ENCODE data around the gene RANGRF.

The RANGRF gene

GRCh38 chr17:8315764-8316217 lies 27.3 kb downstream of the RANGRF start:
- no peak for DNase-seq

DNA sequence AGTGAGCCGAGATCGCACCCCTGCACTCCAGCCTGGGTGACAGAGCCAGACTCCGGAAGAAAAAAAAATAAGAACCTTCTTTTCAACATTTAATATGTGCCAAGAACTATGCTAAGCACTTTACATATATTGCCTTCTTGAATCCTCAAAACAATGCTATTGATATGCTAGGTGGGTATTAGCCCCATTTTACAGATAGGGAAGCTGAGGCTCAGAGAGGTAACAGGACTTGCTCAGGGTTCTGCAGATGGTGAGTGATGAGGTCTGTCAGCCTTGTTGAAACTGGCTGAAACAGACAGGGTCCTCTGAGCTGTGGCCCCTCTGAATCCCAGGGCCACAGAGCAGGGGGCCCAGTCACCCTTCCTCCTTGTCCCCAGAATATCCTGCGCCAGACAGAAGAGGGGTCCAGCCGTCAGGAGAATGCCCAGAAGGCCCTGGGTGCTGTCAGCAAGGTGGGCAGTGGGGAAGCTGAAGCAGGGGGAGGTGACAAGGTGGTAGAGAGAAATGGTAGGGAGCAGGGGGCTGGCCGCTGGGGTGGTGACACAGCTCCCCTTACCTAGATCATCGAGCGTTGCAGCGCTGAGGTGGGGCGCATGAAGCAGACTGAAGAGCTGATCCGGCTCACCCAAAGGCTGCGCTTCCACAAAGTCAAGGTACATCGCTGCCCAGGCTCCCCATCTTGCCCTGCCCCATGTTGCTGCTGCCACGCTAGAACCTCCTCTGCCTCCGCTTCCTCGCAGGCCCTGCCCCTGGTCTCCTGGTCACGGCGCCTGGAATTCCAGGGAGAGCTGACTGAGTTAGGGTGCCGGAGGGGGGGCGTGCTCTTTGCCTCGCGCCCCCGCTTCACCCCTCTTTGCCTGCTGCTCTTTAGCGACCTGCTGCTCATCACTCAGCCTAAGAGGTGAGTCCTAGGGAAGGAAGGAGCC lies 29.8 kb downstream of the RANGRF start:
- DNase-seq: no peak

GRCh38 chr17:8320262-8320661 lies 31.8 kb downstream of the RANGRF start:
- DNase-seq: no peak

- DNase-seq: no peak
Measured at GRCh38 chr17:8320990-8321389, 32.5 kb downstream of the RANGRF start.

DNA sequence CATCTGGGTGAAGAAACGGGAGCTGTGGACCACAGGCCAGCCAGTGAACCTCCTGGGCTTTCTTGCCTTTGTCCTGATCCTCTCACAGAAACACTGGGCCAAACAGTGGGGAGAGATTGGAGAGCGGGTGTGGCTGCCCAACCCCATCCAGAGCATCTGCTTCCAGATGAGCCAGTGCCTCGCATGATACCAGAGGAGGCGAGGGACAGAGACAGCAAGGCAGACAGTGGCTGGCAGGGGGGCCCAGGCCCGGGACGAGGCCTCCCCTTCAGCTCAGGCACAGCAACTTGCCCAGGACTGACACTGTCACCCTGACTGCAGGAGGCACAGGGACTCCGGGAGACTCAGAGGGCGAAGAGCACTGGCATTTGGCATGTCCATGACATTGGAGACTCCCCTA lies 33.6 kb downstream of the RANGRF start:
- DNase-seq: no peak

DNA sequence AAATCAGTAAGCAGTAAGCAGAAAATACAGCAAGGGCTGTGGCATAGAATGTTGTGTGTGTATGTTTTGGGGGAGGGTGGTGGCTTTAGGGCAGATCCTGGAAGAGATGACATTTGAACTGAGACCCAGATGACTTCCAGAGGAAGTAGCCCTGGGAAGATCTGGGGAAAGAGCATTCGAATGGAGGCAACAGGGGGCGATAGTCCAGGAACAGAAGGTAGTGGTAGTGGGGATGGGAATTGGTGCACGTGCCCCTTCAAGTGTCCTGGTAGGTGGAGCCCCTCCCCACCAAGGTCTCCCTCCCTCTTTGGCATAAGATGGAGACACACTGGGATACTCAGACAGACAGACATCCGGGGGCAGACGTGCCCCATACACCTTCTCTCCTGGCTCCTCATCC lies 35.7 kb downstream of the RANGRF start:
- DNase-seq: no peak

GRCh38 chr17:8324923-8325322 lies 36.5 kb downstream of the RANGRF start:
- DNase-seq: no peak

- no peak for DNase-seq
Measured at GRCh38 chr17:8326511-8327302, 38.2 kb downstream of the RANGRF start.

- no peak for DNase-seq
Measured at GRCh38 chr17:8327303-8327649, 38.8 kb downstream of the RANGRF start.

GRCh38 chr17:8332128-8332527 lies 43.7 kb downstream of the RANGRF start:
- DNase-seq: no peak

GRCh38 chr17:8332688-8333087 lies 44.2 kb downstream of the RANGRF start:
- no peak for DNase-seq

DNA sequence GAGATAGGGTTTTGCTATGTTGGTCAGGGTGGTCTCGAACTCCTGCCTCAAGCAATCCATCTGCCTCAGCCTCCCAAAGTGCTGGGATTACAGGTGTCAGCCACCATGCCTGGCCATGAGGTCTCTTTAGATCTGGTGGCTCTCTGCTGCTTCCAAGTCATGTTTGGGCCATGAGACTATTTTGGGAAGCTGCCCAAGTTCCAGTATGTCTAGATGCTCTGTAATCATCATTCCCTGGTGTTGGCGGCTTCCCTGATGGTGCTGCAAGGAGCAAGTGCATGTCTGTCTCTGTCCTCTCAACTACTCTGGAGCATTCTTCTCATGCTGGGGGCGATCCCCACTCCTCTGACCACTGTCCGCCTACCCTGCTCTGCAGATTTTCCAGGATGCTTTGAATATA lies 44.8 kb downstream of the RANGRF start:
- DNase-seq: no peak

DNA sequence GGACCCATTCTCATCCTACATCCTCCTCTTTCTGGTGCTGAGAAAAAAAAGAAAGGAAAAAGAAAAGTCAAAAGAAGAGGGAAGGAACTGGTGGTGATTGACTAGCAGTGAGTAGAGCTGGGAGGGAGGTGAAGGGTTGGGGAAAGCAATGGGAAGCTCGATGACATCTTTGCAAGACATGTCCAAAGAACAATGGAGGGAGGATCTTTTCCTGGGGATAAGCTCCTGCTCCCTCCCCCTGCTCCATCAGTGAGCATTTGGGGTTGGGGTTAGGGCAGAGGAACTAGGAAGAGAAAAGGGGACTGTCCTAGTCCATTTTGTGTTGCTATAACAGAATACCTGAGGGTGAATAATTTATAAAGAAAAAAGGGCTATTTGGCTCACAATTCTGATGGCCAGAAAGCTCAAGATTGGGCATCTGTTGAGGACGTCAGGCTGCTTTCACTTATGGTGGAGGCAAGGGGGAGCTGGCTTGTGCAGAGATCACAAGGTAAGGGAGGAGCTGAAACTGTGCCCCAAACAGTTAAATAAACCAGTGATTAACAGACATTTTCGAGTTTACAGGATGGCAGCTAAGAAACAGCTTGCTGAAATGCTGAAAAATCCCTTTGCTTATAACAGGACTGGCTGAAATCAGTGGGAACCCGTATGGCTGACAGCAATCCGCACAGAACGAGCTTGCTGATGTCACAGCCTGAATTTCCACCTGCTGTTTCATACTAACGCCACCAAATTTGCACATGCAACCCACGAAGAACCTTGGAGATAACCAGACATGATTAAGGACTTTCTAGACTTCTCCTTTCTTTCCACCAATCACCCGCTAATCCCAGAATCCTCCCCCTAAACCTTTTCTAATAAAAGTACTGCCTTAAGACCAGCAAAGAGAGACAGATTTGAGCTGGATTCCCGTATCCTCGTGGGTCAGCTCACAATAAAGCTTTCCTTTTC lies 49.6 kb downstream of the RANGRF start:
- DNase-seq: no peak

- DNase-seq: no peak
Measured at GRCh38 chr17:8338753-8339140, 50.3 kb downstream of the RANGRF start.

- no peak for DNase-seq
Measured at GRCh38 chr17:8339540-8339939, 51.1 kb downstream of the RANGRF start, which contains the start of gene ODF4. Gene ODF4, plus strand, starts transcription at chr17:8339840. Its CDS starts 212 bp downstream, at chr17:8340052.
